HG03354 (cell line): ENCODE results near the gene CANT1.

ENCODE experiments used
- ATAC-seq: cut with Tn5 transposase; IDR thresholded peaks from one replicate; pipeline ENCODE4 v1.9.1; 2021; ENCODE audit warnings: mild to moderate bottlenecking; ENCODE audit not compliant: unreplicated experiment, poor library complexity, severe bottlenecking

Gene CANT1

DNA sequence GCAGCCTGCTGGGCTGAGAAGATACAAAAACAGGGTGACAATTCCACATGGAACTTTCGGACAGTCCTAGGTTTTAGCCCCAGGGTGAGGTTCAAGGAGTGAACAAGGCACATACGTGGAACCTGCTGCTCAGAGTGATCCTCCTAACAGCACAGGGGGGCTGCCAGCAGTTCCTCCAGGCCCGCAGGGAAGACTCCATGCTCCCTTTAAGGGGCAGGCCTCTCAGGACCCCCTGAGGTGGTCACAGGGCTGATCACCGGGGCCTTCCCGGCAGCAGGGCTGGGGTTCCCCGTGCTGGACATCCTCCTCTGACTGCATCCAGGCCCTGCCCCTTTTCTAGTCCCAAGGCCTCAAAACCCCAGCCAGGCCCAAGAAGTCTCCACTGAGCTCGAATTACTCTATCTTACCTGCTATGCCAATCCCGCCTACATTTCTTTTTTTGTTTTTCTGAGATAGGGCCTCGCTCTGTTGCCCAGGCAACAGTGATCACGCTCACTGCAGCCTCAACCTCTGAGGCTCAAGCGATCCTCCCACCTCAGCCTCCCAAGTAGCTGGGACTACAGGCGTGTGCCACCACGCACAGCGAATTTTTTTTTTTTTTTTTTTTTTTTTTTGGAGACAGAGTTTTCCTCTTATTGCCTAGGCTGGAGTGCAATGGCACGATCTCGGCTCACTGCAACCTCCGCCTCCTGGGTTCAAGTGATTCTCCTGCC lies 10.4 kb downstream of the CANT1 start:
- no peak for ATAC-seq

DNA sequence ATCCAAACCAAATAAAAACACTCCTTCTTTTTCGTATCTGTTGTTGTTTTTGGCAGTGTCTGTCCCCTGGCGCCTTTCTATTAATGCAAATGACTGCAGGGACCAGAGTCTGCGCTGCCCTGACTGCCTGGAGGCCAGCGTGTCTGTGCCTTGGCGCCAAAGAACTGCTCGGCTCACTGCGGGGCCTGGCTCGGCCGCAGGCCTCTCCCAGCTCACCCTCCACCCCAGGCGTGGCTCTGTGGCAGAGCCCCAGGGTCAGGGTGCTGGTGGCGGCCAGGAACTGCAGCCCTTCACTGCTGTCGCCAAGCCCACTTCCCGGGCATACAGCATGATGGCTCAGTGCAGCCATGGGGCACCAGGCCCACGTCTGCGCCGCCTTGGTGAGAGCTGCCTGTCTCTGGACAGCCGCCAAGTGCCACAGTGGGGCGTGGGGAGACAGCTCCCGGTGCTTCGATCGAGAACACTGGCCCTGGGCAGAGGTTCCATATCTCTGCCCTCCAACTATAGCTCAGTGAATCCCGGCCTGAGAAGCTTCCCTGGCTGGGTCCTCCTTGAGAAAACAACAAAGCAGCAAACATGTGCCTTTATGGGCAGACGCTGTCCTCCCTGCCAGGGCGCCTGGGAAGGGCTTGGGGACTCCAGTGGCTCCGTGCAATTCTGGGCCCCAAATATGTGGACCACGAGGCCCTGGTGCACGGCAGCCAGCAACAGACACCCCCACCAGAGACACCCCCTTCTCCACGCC lies 11.1 kb downstream of the CANT1 start:
- ATAC-seq: no peak

- no peak for ATAC-seq
Observed at GRCh38 chr17:78997881-78998280, 11.7 kb downstream of the CANT1 start.

DNA sequence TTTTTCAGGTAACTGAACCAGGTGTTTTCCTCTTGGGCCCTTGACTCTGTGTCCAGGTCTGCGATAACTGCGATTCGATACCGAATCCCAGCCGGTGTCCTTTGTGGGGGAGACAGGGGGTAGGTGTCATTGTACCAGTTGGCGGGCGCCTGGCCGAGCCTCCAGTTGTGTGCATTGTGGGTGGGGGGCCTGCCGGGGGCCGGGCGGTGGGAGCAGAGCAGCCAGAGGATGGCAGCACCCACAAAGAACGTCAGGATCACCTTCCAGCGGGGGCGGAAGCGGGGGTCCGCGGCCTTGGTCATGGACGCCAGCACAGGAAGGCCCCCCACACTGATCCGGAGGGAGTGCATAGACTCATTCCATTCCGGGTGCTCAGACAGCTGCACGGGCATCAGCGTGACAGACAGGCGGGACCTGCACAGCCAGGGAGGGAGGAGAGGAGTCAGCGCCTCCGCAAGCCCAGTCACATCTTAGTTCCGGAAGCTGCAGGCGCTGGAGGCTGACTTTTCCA lies 12.3 kb downstream of the CANT1 start:
- ATAC-seq: no peak

- no peak for ATAC-seq
Observed at GRCh38 chr17:78996781-78997201, 12.8 kb downstream of the CANT1 start.

DNA sequence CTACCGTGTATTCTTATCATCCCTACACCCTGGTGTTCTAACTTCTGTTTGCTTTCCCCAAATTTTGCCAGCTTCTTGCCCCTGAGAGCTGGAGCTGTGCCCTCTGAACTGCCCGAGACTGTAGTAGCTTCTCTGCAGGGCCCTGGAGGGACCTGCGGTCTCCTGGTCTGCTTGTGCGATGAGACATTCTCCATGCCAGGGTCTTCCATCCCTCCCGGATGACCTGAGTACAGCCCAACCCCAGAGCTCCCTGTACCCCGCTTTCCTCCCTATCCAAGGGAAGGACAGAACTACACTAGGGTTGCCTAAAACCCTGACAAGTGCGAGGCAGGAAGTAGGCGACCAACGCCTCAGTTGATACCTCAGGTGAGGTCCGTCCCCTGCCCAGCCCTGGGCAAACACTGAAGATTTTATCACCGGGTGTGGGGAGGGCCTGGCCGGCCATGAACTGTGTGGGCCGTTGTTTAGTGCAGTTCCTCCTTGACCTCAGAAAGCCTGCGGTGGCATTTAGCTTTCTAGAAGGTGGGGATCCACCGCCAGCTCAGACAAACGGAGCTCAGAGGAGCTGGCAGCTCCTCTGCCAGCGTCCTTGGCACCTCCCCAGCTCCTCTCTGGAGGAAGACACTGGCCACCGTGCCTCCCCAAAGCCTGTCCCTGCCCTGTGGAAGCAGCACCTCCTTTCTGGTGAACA lies 13.7 kb downstream of the CANT1 start:
- no peak for ATAC-seq

GRCh38 chr17:78995022-78995760 lies 14.4 kb downstream of the CANT1 start:
- ATAC-seq: no peak

DNA sequence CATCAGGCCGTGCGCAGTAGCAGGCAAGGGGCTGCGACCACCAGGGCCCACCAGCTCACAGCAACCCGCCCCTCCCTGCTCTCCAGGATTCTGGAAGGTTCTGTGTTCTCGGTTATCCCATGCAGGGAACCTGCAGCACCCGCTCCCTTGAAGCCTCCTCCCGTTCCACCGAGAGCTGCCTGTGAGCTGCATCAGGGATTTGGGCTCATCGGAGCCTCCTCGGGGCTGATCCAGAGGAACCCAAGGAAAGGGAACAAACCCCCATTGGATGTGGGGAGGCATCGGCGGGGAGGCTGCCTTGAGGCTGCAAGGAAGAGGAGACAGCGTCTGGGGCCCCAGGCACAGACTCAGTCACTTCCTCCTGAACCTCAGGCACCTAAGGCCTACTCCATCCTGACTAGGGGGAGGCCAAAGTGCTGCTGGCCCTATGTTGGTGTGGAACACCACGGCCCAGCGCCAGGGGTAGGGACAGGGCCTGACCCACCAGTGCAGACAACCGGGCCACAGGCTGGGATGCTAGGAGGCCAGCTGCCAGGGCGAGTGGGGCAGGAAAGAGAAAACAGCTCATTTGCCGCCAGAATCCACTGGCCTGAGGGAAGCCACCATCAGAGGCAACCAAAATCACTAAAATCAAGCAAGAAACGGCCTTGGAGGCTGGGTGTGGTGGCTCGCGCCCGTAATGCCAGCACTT lies 15.4 kb downstream of the CANT1 start:
- no peak for ATAC-seq

GRCh38 chr17:78993241-78993956 lies 16.2 kb downstream of the CANT1 start:
- ATAC-seq: no peak

DNA sequence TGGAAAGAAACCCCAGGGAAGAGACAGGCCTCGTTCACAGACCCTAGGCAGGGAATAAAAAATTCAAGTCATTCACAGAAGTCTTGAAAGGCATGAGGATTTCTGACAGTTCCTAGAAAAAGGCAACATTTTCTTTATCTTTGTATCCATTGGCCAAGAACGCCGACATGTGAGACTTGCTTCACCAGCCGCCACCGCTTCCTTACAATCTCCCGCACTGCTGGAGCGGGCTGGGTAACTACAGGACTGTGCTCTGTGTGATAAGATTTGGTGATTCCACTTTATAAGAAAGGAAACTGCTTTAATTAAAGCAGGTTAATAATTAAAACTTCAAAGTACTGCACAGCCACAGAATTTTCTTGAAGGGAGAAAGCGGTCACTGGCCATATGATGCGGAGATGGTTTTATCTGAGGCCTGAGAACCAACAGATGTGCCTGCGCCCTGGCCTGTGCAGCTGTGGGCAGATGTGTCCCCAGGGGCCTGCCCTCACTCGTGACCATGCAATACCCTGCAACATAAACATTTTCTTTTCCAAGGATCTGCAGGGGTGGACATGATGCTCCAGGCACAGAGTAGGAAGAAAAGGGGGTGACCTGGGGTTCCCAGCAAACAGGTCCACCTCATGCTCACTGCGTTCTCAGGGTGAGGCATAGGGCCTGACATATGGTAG lies 16.9 kb downstream of the CANT1 start:
- ATAC-seq: no peak

GRCh38 chr17:78991906-78992532 lies 17.5 kb downstream of the CANT1 start:
- no peak for ATAC-seq

DNA sequence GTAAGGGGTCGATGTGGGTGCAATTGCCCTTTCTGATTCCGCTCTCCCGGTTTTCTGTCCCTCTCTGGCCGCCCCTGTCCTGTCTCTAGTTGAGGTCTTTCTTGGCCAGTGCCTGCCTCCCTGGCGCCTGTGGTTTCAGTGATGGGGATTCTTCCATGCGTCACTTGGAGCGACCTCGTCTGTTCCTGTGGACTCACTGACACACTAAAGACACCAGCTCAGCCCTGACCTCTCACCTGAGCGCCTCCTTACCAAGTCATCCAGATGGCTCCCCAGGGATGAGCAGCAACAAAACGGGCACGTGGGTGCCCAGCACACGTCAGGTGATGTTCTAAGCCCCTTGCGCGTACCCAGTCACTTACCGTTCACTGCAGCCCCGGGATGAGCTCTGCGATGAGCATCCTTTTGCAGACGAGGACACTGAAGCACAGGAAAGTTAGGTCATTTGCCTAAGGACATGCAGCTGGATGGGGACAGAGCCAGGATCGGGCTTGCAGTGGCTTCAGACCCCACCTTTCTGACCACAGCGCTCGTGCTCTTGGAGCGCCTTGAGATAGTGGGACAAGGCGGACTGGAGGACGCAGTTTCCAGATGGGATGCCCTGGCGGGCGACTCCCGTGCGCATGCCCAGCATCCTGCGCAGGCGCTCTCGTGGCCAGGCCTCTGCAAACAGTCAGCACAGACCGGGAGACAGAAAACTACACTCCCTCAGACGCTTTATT lies 18.4 kb downstream of the CANT1 start:
- no peak for ATAC-seq

DNA sequence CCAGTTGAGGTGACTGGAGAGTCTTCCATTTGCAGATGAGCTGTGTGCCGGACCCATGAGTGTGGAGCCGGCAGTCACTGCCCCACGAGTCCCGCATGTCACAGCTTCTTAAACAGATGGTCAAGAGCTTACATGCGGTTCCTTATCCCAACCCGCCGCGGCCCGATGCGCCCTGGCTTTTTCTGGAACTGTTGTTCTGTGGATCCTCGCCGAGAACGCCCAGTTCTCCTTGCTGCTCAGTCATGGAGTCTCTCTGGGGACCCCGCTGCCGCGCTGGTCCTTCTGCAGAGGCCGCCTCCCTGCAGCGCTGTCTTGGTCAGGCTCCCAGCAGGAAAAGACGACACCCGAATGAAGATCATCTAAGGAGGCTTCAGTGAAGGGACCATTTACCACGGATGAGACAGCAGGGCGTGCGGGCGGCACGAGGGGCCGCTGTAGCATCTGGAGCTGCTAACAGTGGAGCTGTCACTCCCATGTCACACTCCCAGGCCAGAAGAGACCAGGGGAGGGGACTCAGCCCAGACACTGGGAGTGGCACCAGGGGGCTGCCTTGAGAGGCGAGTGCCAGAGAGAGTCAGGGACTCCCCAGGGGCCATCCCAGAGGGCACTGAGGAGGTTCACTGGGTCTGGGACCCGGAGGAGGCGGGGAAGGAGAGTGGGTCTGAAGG lies 19.1 kb downstream of the CANT1 start:
- no peak for ATAC-seq

DNA sequence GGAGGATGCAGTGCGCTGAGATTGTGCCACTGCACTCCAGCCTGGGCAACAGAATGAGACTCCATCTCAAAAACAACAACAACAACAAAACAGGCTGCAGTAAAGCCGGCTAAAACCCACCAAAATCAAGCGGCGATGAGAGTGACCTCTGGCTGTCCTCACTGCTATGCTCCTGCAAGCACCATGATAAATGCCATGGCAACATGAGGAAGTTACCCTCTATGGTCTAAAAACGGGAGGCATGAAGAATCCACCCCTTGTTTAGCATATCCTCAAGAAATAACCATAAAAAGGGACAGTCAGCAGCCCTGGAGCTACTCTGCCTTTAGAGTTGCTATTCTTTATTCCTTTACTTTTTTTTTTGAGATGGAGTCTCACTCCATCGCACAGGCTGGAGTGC lies 21.4 kb downstream of the CANT1 start:
- no peak for ATAC-seq

- no peak for ATAC-seq
Observed at GRCh38 chr17:78986649-78987328, 22.8 kb downstream of the CANT1 start.

DNA sequence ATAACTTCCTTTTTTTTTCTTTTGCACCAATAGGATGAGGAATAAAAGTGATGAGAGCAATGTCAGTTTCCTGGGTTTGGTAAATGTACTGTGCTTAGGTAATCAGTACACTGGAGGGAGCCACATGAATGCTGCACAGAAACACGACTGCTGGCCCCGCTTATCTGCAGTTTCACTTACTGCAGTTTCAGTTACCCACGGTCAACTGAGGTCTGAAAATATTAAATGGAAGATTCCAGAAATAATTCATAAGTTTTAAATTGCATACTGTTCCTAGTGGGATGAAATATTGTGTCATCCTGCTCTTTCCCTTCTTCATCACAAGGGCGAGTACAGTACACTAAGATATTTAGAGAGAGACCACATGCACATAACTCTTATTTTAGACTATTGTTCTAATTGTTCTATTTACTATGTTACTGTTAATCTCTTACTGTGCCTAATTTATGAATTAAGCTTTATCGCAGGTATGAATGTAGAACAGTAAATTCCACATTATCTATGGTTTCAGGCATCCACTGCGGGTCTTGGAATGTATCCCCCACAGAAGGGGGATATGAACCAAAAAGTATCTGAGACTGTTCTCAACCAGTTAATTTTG lies 23.4 kb downstream of the CANT1 start:
- ATAC-seq: no peak
